Measurements from ENCODE around the gene MNDA.

The MNDA gene

GRCh38 chr1:158830904-158831507 lies at the start of gene MNDA:
MNDA (plus strand) TSS chr1:158831351; CDS start chr1:158842154, 10,803 bp downstream.
- in situ Hi-C loops (cut with MboI; ENCODE audit: low pct_unique_long_range_greater_than_20kb, low sequenced_read_pairs): no loop called here

GRCh38 chr1:158793604-158794003 lies 37.5 kb upstream of the MNDA start:
- in situ Hi-C loops (cut with MboI; ENCODE audit: low pct_unique_long_range_greater_than_20kb, low sequenced_read_pairs): loop anchor here (25.0 kb wide), 1 partner anchor 194 kb away; no protein-coding TSS in a partner anchor
- no peak for DNase-seq

More at GRCh38 chr1:158830904-158831507, at the start of gene MNDA:
- DNase-seq: peak; percentile 44

- DNase-seq: no peak
- in situ Hi-C loops (cut with MboI; ENCODE audit: low pct_unique_long_range_greater_than_20kb, low sequenced_read_pairs): loop anchor here (25.0 kb wide), 1 partner anchor 193 kb away; no protein-coding TSS in a partner anchor
Observed at GRCh38 chr1:158794247-158794646, 36.9 kb upstream of the MNDA start.

- in situ Hi-C loops (cut with MboI; ENCODE audit: low pct_unique_long_range_greater_than_20kb, low sequenced_read_pairs): loop anchor here (25.0 kb wide), 1 partner anchor 189 kb away; no protein-coding TSS in a partner anchor
- DNase-seq: no peak
Observed at GRCh38 chr1:158798531-158798930, 32.6 kb upstream of the MNDA start.

GRCh38 chr1:158799689-158800088 lies 31.5 kb upstream of the MNDA start:
- no peak for DNase-seq
- in situ Hi-C loops (cut with MboI; ENCODE audit: low pct_unique_long_range_greater_than_20kb, low sequenced_read_pairs): loop anchor here (25.0 kb wide), 1 partner anchor 188 kb away; no protein-coding TSS in a partner anchor

GRCh38 chr1:158800526-158800925 lies 30.6 kb upstream of the MNDA start:
- in situ Hi-C loops (cut with MboI; ENCODE audit: low pct_unique_long_range_greater_than_20kb, low sequenced_read_pairs): no loop called here
- DNase-seq: no peak

- DNase-seq: no peak
- in situ Hi-C loops (cut with MboI; ENCODE audit: low pct_unique_long_range_greater_than_20kb, low sequenced_read_pairs): no loop called here
Observed at GRCh38 chr1:158801396-158801795, 29.8 kb upstream of the MNDA start.

- in situ Hi-C loops (cut with MboI; ENCODE audit: low pct_unique_long_range_greater_than_20kb, low sequenced_read_pairs): no loop called here
- no peak for DNase-seq
Observed at GRCh38 chr1:158803678-158804077, 27.5 kb upstream of the MNDA start.

- no peak for DNase-seq
- in situ Hi-C loops (cut with MboI; ENCODE audit: low pct_unique_long_range_greater_than_20kb, low sequenced_read_pairs): no loop called here
Observed at GRCh38 chr1:158806916-158807536, 24.1 kb upstream of the MNDA start.

- DNase-seq: no peak
- in situ Hi-C loops (cut with MboI; ENCODE audit: low pct_unique_long_range_greater_than_20kb, low sequenced_read_pairs): no loop called here
Observed at GRCh38 chr1:158809256-158809655, 21.9 kb upstream of the MNDA start.

GRCh38 chr1:158809862-158810261 lies 21.3 kb upstream of the MNDA start:
- in situ Hi-C loops (cut with MboI; ENCODE audit: low pct_unique_long_range_greater_than_20kb, low sequenced_read_pairs): no loop called here

GRCh38 chr1:158810311-158810710 lies 20.8 kb upstream of the MNDA start:
- no peak for DNase-seq
- in situ Hi-C loops (cut with MboI; ENCODE audit: low pct_unique_long_range_greater_than_20kb, low sequenced_read_pairs): no loop called here

More at GRCh38 chr1:158809862-158810261, 21.3 kb upstream of the MNDA start:
- peak; percentile 38 for DNase-seq

GRCh38 chr1:158812336-158812735 lies 18.8 kb upstream of the MNDA start:
- no peak for DNase-seq
- in situ Hi-C loops (cut with MboI; ENCODE audit: low pct_unique_long_range_greater_than_20kb, low sequenced_read_pairs): no loop called here

- in situ Hi-C loops (cut with MboI; ENCODE audit: low pct_unique_long_range_greater_than_20kb, low sequenced_read_pairs): no loop called here
- peak; percentile 19 for DNase-seq
Observed at GRCh38 chr1:158813164-158813563, 18.0 kb upstream of the MNDA start.

- in situ Hi-C loops (cut with MboI; ENCODE audit: low pct_unique_long_range_greater_than_20kb, low sequenced_read_pairs): no loop called here
- DNase-seq: no peak
Observed at GRCh38 chr1:158814970-158815369, 16.2 kb upstream of the MNDA start.

GRCh38 chr1:158818560-158818959 lies 12.6 kb upstream of the MNDA start:
- DNase-seq: peak; percentile 75
- in situ Hi-C loops (cut with MboI; ENCODE audit: low pct_unique_long_range_greater_than_20kb, low sequenced_read_pairs): no loop called here

- no peak for DNase-seq
- in situ Hi-C loops (cut with MboI; ENCODE audit: low pct_unique_long_range_greater_than_20kb, low sequenced_read_pairs): no loop called here
Observed at GRCh38 chr1:158818975-158819431, 12.1 kb upstream of the MNDA start.

GRCh38 chr1:158819461-158820443 lies 11.4 kb upstream of the MNDA start:
- DNase-seq: peak; percentile 64
- in situ Hi-C loops (cut with MboI; ENCODE audit: low pct_unique_long_range_greater_than_20kb, low sequenced_read_pairs): no loop called here

GRCh38 chr1:158821723-158822122 lies 9.4 kb upstream of the MNDA start:
- DNase-seq: no peak
- in situ Hi-C loops (cut with MboI; ENCODE audit: low pct_unique_long_range_greater_than_20kb, low sequenced_read_pairs): no loop called here

Data from KBM-7 (cell line).